Neural progenitor cell (in vitro differentiated cells): Measurements from ENCODE around the gene TVP23A.
A peak's percentile ranks its signal among the peaks of the same experiment; 100 is the strongest.

ENCODE experiments used
- EZH2 ChIP-seq: fragments of 200-600 bp; sonication (generic); IDR thresholded peaks from 2 replicates; pipeline ENCODE4 v1.6.1; 2017; ENCODE audit warnings: antibody characterized with exemption, mild to moderate bottlenecking, moderate library complexity
- TF ChIP-seq, protein P1 (sequence below): fragments of 200-600 bp; sonication (generic); IDR thresholded peaks from 2 replicates; pipeline ENCODE4 v1.5.1; 2017; ENCODE audit warnings: antibody characterized with exemption, mild to moderate bottlenecking

DNA sequence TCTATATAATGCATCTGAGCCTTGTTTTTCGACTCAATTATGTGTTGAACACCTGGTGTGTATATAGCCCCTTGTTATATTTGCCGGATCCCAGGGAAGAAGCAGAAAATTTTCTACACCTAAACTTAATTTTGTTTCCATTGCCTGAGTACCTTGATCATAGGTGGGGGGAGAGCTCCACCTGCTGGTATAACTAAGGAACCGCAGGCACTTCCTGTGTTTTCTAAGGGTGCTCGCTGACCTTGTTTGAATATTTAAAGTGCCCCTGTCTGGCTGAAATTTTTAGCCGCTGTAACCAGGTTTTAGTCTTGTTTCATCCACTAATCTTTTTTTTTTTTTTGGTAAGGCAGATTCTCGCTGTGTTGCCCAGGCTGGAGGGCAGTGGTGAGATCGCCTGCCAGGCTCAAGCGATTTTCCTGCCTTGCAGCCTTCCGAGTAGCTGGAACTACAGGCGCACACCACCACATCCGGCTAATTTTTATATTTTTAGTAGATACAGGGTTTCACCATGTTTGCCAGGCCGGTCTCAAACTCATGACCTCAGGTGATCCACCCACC is 81.4 kb downstream of the TVP23A start:
- TF ChIP-seq, protein P1, sequence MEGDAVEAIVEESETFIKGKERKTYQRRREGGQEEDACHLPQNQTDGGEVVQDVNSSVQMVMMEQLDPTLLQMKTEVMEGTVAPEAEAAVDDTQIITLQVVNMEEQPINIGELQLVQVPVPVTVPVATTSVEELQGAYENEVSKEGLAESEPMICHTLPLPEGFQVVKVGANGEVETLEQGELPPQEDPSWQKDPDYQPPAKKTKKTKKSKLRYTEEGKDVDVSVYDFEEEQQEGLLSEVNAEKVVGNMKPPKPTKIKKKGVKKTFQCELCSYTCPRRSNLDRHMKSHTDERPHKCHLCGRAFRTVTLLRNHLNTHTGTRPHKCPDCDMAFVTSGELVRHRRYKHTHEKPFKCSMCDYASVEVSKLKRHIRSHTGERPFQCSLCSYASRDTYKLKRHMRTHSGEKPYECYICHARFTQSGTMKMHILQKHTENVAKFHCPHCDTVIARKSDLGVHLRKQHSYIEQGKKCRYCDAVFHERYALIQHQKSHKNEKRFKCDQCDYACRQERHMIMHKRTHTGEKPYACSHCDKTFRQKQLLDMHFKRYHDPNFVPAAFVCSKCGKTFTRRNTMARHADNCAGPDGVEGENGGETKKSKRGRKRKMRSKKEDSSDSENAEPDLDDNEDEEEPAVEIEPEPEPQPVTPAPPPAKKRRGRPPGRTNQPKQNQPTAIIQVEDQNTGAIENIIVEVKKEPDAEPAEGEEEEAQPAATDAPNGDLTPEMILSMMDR = peak; percentile 98
- no peak for TF ChIP-seq EZH2
